ENCODE data around the gene PHLDA2.

PHLDA2 gene, protein sequence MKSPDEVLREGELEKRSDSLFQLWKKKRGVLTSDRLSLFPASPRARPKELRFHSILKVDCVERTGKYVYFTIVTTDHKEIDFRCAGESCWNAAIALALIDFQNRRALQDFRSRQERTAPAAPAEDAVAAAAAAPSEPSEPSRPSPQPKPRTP

DNA sequence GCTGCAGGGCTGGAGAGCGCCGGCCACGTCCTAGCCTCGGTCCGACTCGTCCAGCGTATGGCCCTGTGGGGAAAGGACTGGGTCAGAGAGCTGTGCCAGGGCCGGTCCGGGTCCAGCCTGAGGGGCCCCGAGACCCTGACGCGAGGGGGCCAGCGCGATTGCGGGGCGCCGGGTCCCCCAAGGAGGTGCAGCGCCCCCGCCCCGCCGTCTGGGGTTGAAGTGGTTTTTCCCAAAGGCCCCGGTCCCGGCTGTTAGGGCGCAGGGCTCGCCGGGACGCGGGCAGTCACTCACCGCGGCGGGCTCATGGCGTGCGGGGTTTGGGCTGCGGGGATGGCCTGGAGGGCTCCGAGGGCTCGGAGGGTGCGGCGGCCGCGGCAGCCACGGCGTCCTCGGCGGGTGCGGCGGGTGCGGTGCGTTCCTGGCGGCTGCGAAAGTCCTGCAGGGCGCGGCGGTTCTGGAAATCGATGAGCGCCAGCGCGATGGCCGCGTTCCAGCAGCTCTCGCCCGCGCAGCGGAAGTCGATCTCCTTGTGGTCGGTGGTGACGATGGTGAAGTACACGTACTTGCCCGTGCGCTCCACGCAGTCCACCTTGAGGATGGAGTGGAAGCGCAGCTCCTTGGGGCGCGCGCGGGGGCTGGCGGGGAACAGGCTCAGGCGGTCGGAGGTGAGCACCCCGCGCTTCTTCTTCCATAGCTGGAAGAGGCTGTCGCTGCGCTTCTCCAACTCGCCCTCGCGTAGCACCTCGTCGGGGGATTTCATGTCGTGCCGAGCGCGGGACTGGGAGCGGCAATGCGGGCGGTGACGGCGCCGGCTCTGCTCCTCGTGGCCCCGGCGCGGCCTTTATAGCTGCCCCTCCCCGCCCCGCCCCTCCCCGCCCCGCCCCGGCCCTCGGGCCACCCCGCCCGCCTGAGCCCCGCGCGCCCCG is at the start of gene PHLDA2:
Gene PHLDA2, minus strand, starts transcription at position 816 of the 926 bp plus-strand sequence. Its CDS starts 56 bp downstream, at position 760.
- DNase-seq, result peak; percentile 62

DNA sequence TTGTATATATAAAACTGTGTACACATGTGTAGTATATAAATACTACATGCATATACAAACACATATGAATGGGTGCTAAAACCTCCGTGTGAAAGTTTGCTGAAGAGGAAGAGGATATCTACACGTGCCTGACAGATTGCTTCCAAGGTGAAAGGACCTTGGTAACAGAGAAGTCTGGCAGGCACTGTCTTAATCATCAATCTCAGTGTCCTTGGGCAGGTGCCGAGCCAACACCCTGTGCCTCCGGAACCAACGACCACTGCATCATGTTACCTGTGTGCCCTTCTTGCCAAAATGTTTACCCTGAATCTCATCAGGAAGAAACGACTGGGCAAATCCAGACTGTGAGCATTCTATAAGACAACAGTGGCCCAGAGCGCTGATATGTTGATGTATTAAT is 47.9 kb upstream of the PHLDA2 start:
- no peak for DNase-seq

DNA sequence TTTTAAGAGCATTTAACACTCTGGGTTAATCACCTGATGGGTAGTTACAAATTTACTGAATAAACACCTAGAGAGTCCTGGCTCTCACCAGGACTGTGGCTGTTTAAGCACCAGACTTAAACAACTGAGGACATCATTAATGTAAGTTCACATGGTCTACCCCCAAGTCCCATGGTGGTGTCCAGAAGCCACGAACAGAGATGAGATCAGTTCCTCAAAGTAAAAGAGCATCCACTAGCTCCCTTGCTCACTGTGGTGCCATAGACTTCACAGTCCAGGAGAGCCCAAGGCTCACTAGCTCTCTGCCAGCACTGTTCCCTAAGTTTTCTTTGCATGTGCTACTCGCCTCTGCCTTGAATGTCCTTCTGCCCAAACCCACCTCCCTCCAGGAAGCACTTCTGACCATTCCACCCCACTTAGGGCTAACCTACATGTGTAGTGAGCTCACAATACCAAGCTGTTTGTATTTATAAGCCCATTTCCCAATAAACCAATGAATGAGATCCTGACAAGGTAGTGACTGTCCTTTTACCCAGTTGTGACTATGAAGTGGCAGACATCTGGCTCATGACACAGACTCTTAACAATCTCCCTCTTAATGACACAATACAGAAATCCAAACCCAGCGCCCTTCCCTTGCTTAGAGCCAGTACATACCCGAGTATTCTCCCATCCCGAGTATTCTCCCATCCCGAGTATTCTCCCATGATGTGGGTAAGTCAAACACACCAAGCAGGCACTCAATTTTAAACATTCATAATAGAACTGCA is 47.3 kb upstream of the PHLDA2 start:
- DNase-seq, result no peak

DNA sequence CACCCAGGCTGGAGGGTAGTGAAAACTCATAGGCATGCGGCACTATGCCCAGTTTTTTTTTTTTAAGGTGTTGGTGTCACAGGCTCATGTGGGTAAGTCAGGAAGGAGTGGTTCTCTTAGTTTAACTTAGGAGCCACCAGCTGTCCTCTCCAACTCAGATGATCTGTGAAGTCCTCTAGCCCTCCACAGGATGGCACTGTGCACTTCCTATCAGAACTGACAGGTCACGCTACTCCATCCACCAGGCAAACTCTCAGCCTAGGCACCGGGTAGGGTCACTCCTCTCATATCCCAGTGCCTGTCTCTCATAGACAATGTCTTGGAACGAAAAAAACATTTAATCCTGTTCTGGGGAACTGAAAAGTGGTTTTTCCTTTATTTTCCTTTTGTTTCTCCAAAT is 46.4 kb upstream of the PHLDA2 start:
- peak; percentile 46 for DNase-seq

DNA sequence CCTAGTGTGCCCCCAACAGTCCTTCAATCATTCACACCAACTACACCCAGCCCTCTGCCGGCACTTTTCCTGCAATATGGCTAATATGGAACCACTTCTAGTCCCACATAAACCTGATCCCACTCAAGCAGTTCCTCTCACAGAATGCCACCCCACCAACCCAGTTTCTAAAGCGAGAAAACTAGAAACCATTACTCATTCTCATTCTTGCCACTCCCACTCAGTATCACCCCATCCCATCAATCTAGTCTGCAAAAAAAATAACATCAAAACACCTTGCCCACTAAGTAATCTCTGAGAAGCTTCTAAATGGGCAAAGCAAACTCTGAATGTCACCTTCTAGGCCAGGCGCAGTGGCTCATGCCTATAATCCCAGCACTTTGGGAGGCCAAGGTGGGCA is 45.1 kb upstream of the PHLDA2 start:
- no peak for DNase-seq

DNA sequence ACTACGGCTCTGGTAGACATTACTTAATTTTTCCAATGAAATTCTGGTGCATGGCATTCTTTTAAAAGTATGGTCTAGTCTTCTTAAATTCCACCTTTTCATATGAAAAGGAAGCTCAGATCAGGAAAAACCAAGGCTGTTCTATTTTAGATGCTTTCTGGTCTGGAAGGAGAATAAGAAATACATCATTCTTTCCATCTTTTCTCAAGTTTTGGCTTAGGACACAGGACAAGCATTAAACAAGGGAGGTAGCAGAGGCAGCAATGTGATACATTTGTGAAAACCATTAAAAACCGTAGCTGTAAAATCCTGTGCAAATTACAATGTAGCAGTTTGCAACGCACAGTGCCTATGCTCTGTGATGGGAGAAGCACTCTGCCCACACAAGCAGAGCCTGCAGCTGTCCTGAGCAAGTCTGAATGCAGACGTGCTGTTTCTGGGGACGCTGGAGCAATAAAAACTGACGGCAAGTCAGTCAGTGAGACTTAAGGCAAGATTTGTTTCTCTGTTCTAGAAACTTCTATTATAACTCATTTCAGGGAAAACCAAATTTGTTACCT is 39.2 kb upstream of the PHLDA2 start:
- DNase-seq, result no peak

DNA sequence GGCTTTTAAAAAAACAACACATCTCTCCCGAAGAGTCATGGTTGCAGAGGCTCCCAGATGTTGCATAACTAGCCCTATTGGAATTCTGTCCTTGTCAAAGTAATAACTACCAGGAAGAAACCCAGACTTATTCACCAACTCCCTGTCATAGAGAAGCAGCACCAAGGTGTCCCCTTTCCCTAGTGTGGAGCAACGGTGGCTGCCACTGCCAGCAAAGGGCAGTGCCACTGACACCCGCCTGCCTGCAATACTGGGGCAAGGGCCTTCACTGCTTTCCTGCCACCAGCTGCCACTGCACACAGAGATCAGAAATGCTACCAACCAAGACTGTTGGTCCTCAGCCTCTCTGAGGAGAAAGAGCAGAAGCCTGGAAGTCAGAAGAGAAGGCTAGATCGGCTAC is 35.6 kb upstream of the PHLDA2 start:
- no peak for DNase-seq

DNA sequence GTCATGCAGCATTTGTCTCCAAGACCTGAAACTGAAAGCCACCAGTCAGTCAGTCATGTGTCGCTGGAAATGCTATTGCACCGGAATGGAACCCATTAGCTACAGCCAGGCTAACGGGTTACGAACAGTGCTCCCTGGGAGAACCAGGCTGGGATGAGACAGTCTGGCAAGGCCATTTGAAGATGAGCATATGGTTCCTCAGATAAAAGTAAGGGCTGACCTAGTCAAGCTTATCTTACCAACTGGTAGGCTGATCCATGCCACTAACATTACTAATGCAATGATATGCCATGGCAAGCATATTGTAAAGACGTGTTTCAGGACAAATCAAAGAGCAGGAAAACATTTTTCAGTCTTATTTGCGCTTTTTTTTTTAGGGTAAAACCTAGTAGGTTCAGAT is 34.5 kb upstream of the PHLDA2 start:
- no peak for DNase-seq

DNA sequence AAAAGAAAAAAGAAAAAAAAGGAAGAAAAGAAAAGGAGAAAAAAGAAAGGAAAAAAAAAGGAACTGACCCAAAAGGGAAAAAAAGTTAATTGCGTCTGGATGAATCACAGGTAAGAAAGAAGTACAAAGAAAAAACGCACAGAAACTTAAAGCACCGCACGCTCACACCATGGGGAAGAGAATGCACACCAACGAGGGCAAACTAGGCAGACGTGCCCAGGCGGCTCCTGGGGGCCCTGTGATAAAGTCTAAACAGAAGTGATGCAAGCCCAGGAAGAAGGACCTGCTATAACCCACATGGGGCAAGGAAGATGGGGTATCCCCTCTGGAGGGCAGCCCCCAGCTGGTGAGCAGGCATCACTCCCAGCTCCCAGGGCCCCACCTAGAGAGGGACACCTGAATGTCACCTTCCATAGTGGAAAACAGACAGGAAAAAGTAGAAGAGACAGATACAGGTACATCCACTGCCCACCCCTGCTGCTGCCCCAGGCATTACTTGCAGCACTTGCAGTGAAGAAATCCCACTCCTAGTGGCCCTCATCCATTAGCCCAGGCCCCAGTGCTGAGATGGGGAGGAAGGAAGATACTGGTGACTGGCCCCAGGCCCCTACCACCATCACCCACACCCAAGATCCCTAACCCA is 34.0 kb upstream of the PHLDA2 start:
- no peak for DNase-seq

DNA sequence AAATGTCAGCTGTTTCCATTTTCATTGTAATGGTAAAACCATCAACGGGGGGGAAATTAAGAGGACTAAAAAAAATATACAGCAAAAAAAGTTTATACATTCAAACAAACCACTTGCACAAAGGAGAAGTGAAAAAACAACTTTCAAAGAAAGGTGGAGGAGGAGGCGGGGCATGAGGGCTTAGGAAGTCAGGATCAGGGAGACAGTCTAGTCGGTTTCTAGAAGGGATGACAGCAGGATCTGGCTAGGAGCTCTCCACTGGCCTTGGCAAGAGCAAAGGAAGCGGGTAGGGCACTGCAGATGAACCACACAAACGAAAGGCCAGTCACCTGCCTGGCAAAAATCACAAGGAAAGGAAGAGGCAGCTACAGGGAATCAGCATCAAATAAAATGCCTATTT is 31.9 kb upstream of the PHLDA2 start:
- DNase-seq, result no peak

DNA sequence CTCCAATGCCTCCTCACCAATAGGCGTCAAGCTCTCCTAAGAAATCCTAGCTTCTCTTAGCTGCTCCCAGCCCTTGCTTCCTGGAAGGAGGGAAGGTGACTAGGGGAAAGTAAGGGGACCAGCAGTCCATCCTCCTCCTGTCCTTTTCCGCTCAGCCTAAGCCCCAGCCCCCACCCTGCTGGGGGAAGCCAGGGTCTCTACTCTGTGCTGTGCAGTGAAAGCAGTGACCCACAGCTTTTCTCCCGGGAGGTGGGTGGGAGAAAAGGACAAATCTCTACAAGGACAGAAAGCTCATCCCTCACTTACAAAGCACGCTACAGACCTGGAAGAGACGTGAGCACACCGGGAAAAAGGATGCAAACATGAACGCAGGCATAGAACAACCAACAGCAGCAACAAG is 30.9 kb upstream of the PHLDA2 start:
- DNase-seq, result no peak

DNA sequence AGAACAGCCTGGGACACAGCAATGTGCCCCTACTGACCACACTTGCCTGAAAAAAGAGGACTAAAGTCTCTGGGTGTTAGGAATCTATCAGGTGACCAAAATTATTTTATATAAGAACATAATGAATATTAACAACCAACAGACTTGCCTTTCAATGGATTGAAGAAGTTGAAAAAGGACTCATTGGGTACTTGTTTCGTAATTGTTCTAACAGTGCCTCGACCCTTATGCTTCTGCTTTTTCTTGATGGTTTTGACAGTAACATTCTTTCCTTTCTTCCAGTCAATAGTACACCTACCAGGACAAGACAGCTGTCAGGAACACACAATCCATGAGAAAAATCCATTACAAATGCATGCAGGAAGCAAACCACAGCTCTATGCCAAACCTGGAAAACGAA is 29.0 kb upstream of the PHLDA2 start:
- DNase-seq, result no peak

DNA sequence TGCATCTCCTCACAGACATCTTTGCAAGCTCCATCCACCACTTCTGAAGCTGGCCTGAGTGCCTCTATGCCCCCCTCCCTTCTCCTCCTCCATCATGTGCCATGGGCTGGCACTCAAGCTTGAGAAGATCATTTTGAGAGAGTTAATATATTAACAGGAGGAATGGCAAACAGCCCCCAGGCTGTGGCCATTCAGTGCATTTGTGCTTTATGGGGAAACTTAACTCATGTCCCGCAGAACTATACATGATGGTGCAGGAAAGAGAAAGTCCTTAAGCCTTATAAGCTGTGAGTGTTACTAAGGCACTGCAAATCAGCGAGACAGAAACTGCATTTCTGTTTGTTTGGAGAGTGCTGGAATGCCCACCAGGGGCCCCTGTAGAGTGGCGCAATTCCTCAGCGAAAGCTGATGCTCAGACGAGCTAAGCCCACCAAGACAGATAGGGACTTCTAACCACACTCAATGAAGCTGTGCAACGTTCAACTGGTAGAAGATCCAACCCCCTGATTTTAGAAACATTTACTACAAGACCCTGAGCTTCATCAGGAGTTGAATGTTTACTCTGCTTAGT is 26.8 kb upstream of the PHLDA2 start:
- DNase-seq, result no peak

DNA sequence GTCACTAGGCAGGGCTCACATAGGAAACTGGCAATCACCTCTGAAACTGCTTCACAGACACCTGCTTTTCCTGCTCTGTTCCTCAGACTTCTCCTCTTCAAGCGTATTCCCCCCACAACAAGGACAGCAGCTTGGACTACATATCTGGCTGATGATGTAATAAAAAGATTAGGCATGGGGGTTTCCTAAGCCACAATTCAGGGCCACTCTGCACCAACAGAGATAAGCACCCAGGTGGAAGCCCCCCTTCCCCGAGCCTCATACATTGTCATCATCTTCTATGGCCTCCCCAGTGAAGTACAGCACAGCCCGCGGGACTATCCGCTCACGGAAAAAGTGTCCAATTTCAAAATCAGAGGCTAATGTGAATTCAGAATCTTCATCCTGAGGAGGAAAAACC is 25.0 kb upstream of the PHLDA2 start:
- DNase-seq, result no peak

DNA sequence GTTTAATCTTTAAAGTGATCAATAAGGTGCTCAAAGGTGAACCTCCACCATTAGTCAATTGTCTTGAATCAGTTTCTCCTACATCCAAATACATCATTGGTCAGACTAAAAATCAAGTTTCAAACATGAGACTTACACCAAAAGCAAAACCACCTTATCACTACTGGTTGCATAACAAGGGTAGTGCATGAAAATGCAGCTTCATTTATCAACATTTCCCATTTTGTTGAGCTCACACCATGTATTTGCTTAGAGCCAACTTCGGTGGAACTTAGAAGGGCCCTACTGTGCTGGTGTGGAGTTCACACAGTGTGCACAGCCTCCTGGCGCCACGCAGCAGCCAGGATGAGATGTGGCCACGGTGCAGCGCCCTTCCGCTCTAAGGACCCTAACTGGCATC is 23.1 kb upstream of the PHLDA2 start:
- DNase-seq, result no peak

DNA sequence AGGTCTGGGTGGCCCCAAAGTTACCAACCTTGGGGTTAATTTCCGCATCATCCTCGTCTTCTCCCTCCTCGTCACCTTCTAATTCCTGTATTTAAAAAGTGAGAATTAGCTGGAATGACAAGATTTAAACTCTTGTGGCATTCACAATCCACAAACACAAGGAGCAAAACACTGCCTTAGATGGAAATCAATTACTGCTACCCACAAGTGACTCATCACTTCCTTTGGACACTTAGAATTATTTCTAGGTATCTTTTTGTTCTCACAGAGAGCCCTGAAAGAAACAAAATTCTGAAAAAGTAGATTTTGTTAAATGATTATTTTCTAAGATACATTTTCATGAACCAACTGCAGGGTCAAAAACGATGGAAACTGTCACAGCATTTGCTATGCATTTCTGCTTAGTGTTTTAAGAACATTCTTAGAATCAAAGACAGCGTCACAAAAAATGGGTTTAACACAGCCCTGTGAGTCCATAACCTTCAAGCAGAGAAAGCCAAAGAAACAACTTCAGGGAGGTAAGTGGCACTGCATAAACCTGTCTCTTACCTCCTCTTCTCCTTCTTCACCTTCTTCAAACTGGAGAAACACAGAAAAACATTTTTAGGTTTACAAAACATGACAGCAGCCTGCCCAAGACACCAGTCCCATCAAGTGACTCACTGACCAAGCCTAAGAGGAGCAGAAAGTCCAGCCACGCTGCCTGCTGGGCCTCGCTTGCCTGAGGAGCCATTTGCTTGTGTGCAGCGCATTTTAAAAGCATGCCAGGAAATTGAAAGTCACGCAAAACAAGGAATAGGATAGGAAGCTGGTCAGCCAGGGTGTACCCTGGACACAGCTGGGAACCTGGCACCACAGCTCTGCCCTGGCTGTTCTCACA is 22.3 kb upstream of the PHLDA2 start:
- no peak for DNase-seq

DNA sequence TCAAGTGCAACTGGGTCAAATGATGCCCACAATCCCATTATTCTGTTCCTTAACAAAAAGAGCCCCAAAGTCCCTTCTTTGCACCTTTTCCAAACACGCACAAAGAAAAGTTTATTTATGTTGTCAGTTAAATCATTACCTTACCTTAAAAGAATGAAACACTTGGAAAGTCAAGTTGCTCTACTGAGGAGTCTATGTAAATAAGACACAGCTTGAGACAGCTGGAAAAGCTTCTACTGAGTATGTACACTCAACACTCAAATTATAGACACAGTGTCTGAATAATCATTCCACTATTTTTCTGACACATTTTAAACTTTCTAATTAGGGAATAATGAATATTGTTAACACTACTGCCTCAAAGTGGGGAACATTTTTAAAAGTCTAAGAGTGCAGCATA is 21.6 kb upstream of the PHLDA2 start:
- DNase-seq, result no peak

DNA sequence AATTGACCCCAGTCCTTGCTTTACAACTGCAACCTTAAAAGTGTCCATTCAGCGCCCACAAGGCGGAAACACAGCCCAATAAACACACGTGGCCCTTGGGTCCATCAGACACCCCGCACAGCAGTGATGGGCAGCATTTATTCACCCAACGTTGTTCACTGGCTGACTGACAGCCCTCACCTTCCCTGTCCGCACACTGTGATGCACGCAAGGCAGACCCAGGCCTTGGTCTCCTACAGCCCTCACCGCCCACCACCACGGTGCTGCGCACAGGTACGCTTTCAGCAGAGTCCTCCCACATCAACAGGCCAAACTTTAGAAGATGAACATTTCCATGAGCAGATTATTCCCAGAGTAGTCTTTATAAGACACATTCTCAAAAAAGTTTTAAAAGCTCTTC is 20.7 kb upstream of the PHLDA2 start:
- DNase-seq, result no peak

DNA sequence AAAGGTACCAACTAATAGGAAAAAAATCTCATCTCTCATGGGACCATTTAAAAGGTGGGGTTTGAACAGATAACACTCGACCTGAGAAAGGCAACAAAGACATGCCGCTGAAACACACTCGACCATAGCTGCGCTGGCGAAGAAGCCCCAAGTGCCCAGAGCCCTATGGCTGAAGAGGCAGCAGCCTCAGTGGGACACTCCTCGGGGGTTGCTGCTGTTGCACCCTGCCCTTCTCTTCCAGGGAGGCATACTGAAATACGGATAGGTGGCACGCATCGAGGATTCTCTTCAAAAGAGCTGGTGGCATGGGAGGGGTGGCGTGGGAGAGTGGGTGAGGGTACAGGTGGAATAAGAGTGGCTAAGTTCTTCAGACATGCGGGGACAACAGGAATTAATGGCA is 18.5 kb upstream of the PHLDA2 start:
- DNase-seq, result no peak

DNA sequence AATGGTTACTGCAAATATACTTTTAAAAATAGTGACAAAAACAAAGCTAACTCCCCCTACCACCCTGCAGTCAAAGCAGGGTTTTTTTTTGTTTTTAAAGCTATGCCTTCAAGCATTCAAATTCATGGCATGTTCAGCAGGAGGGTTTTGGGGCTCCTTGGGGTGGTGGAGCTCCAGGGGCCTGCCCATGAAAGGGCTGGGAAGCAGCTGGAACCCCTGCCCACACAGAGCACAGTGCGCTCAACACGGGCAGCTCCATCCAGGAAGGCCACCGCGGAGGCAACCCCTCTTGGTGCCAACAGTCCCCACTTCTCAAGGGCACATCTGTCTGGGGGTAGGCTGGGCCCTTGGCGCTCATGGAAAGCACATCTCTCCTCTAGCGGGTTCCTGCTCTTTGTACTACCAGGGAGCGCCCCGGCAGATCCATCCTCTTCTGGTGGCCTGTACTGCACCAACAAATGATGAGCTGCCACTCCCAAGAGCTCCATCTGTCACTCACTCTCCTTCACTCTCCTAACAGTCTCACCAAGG is 16.6 kb upstream of the PHLDA2 start:
- DNase-seq, result no peak

DNA sequence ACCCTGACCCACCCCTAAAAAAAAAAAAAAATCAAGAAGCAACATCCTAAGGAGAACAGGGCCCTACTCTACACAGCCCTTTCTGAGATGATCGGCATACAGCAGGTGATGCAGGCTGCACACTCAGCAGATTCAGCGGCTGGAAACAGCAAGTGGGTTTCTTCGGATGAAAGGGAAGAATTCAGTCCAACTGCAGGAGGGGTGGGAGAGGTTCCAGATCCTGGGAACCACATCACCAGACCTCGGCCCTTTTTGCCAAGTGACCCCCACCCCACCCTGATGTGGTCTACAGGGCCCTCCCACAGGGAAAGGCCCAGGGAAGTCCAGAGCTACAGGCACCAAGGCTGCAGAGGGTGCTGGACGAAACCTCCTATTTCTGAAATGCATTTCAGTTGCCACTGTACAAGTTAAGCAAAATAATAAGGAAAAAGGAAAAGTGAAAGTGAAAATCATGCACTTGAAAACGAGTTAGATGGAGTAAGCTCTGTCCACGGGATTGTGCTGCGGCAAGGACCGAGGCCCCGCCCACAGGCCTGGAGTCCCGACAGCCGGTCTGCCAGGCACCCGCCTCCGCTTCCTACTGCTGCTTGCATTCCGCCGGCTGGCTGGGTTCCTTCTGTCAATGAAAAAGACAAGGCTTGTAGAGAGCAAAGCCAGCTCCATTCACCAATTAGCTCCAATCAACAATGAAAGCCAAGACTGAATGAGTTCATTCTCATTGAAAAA is 16.0 kb upstream of the PHLDA2 start:
- peak; percentile 58 for DNase-seq

Data from CD4-positive, alpha-beta T cell treated with Interferon gamma for 1 hour (primary cell).